ENCODE data around the gene RTL10.

The RTL10 gene

GRCh38 chr22:19854778-19855503 lies at the start of gene RTL10, which contains the start of gene GNB1L:
TSS of gene RTL10 (minus strand) at chr22:19854874. CDS start at chr22:19852261, 2,613 bp downstream.
TSS of gene GNB1L (minus strand) at chr22:19854874. CDS start at chr22:19821355, 33,519 bp downstream.
- in situ Hi-C loops (cut with HindIII; ENCODE audit: low sequenced_read_pairs) = no loop called here
- peak within 1 kb of the TSS; percentile 91 for H3K4me3 ChIP-seq (ENCODE audit: low read depth, low read length)
- TF ChIP-seq CTCF (IDR thresholded peaks at IDR 0.05; ENCODE audit: low read depth, low read length, missing control alignments) = peak; percentile 6
- DNase-seq (ENCODE audit: low read depth) = peak; percentile 91

- H3K4me3 ChIP-seq (ENCODE audit: low read depth, low read length) = no peak overlapping the region
- TF ChIP-seq CTCF (IDR thresholded peaks at IDR 0.05; ENCODE audit: low read depth, low read length, missing control alignments) = no peak
- in situ Hi-C loops (cut with HindIII; ENCODE audit: low sequenced_read_pairs) = no loop called here
- DNase-seq (ENCODE audit: low read depth) = no peak
Observed at GRCh38 chr22:19904174-19904856, 49.6 kb upstream of the RTL10 start.

GRCh38 chr22:19903513-19903912 lies 48.8 kb upstream of the RTL10 start:
- no peak overlapping the region for H3K4me3 ChIP-seq (ENCODE audit: low read depth, low read length)
- no peak for TF ChIP-seq CTCF (IDR thresholded peaks at IDR 0.05; ENCODE audit: low read depth, low read length, missing control alignments)

GRCh38 chr22:19903031-19903430 lies 48.4 kb upstream of the RTL10 start:
- no peak for TF ChIP-seq CTCF (IDR thresholded peaks at IDR 0.05; ENCODE audit: low read depth, low read length, missing control alignments)
- DNase-seq (ENCODE audit: low read depth) = no peak
- no peak overlapping the region for H3K4me3 ChIP-seq (ENCODE audit: low read depth, low read length)
- in situ Hi-C loops (cut with HindIII; ENCODE audit: low sequenced_read_pairs) = no loop called here

More at GRCh38 chr22:19903513-19903912, 48.8 kb upstream of the RTL10 start:
- no peak for DNase-seq (ENCODE audit: low read depth)
- in situ Hi-C loops (cut with HindIII; ENCODE audit: low sequenced_read_pairs) = no loop called here

- TF ChIP-seq CTCF (IDR thresholded peaks at IDR 0.05; ENCODE audit: low read depth, low read length, missing control alignments) = no peak
- in situ Hi-C loops (cut with HindIII; ENCODE audit: low sequenced_read_pairs) = no loop called here
- no peak for DNase-seq (ENCODE audit: low read depth)
- H3K4me3 ChIP-seq (ENCODE audit: low read depth, low read length) = no peak overlapping the region
Observed at GRCh38 chr22:19902245-19902715, 47.6 kb upstream of the RTL10 start.

- DNase-seq (ENCODE audit: low read depth) = no peak
- no peak for TF ChIP-seq CTCF (IDR thresholded peaks at IDR 0.05; ENCODE audit: low read depth, low read length, missing control alignments)
- H3K4me3 ChIP-seq (ENCODE audit: low read depth, low read length) = no peak overlapping the region
- in situ Hi-C loops (cut with HindIII; ENCODE audit: low sequenced_read_pairs) = no loop called here
Observed at GRCh38 chr22:19901577-19902244, 47.0 kb upstream of the RTL10 start.

Measured in astrocyte of the cerebellum (primary cell).